ENCODE data around the gene MRPL49. TPM values are rescaled to one million over a fixed set of nuclear protein-coding genes. Genes with fewer than 3 reads are reported as not detected.

The MRPL49 gene
- total RNA-seq, 1 experiment from 2014 or later = 73.4 TPM

GRCh38 chr11:65078786-65079342 is 43.3 kb upstream of the MRPL49 start:
- DNase-seq = no peak
- peaks cover 8% of the 10 kb centered on the region; the same call in 1 of the 2 replicates for H3K79me2 ChIP-seq (ENCODE audit: insufficient read depth, low read length)

More at GRCh38 chr11:65078786-65079342, 43.3 kb upstream of the MRPL49 start:
- H3K9me3 ChIP-seq (ENCODE audit: control insufficient read depth, low read depth, low read length) = no peaks in the 10 kb centered on the region
- no peak overlapping the region for H2BK15ac ChIP-seq (ENCODE audit: low read depth, low read length)
- no peak overlapping the region for H3K4me3 Mint-ChIP-seq
- H4K91ac ChIP-seq (ENCODE audit: insufficient read length, low read depth, low read length) = no peak overlapping the region
- H3K4me1 Mint-ChIP-seq = peaks cover 14 to 17% of the 10 kb centered on the region in 2 experiments
- no peak for TF ChIP-seq CTCF (conservative IDR thresholded peaks at IDR 0.05)
- peaks cover 5% of the 10 kb centered on the region for H3K23me2 ChIP-seq (ENCODE audit: insufficient read length, low read depth, low read length, poor library complexity, severe bottlenecking)
- H2BK5ac ChIP-seq (ENCODE audit: insufficient read length, low read length) = no peak overlapping the region
- no peaks in the 10 kb centered on the region for H3K4me1 ChIP-seq (ENCODE audit: insufficient read depth, low read length)
- H3K9ac ChIP-seq (ENCODE audit: extremely low read depth, insufficient read length, low read length) = no peak overlapping the region
- H3K27ac ChIP-seq (ENCODE audit: insufficient read length, low read depth, low read length) = no peak overlapping the region
- no peaks in the 10 kb centered on the region for H3K27me3 ChIP-seq (ENCODE audit: insufficient read depth, low read length)
- no peak overlapping the region for H2AK5ac ChIP-seq (ENCODE audit: insufficient read length, low read length)
- H3K14ac ChIP-seq (ENCODE audit: insufficient read depth, low read length) = no peak overlapping the region
- peak overlapping the region; percentile 1 for H3K4me2 ChIP-seq (ENCODE audit: insufficient read depth, insufficient read length, low read length)
- H4K5ac ChIP-seq (ENCODE audit: insufficient read length, low read depth, low read length) = no peak overlapping the region
- H3K56ac ChIP-seq (ENCODE audit: insufficient read length, low read depth, low read length) = no peak overlapping the region
- no peaks in the 10 kb centered on the region for H4K20me1 ChIP-seq (ENCODE audit: control insufficient read depth, insufficient read depth, insufficient read length)
- no CpG with 5 or more reads among the region's 9 CpGs for WGBS (ENCODE audit: extremely low coverage, insufficient read length, low lambda C conversion rate)
- peak overlapping the region in 2 of 3 experiments; percentile 55 to 88; a peak in 3 of 7 replicates for H3K27ac Mint-ChIP-seq
- H3K23ac ChIP-seq (ENCODE audit: insufficient read length, low read depth, low read length) = no peak overlapping the region
- H3K36me3 Mint-ChIP-seq (ENCODE audit: insufficient read depth in 1 of 3, low read depth in 3 of 3) = peaks cover 48 to 74% (median 72%) of the 10 kb centered on the region in 3 experiments
- H3K4ac ChIP-seq (ENCODE audit: low read depth, low read length) = no peak overlapping the region
- H3K27me3 Mint-ChIP-seq (ENCODE audit: low read depth) = no peaks in the 10 kb centered on the region
- H3T11ph ChIP-seq (ENCODE audit: low read length) = no peak overlapping the region
- no peak overlapping the region for H2BK120ac ChIP-seq (ENCODE audit: low read depth, low read length, poor library complexity, severe bottlenecking)
- H2AFZ ChIP-seq (ENCODE audit: low read length) = no peak overlapping the region
- no peak overlapping the region for H2BK12ac ChIP-seq (ENCODE audit: insufficient read length, low read depth, low read length)
- H3K9me3 Mint-ChIP-seq = no peaks in the 10 kb centered on the region; a peak in 1 of 5 replicates
- no peak overlapping the region for H3K18ac ChIP-seq (ENCODE audit: insufficient read length, low read depth, low read length)
- H3K79me1 ChIP-seq (ENCODE audit: insufficient read depth, low read depth, low read length, poor library complexity, severe bottlenecking) = peaks cover 13% of the 10 kb centered on the region
- no peak overlapping the region for H4K8ac ChIP-seq (replicated peaks; ENCODE audit: insufficient read length, low read depth, low read length)
- H2BK20ac ChIP-seq (ENCODE audit: low read depth, low read length, poor library complexity, severe bottlenecking) = no peak overlapping the region
